ENCODE measurements around the gene PLCB2.

DNA sequence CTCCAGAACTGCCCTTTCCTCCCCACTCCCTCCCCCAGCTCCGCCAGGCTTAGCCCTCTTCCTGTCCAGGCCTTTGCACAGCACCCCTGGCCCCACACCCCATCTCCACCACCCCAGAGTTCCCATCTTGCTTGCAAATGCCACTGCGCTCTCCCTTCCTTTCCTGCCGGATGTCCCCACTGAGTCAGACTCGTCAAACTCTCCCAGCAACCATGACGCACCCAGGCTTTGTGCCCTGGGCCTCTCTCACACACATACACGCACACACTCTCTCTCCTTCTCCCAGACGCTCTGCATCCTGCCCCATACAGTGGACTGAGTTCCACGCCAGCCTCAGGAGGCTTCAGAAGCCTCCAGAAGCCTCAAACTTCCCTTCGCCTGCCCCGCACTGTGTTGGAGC lies 35.8 kb upstream of the PLCB2 start:
- no peak for TF ChIP-seq POLR2A (IDR thresholded peaks at IDR 0.05; ENCODE audit: low read length)
- TF ChIP-seq GATA1 (IDR thresholded peaks at IDR 0.05; ENCODE audit: low read depth, low read length): no peak

All from erythroblast (primary cell).